GM19397 (cell line): ENCODE measurements around the gene CLCN2.
A peak's percentile ranks its signal among the peaks of the same experiment; 100 is the strongest.

Experiments used
- ATAC-seq: cut with Tn5 transposase; IDR thresholded peaks from one replicate; pipeline ENCODE4 v1.9.1; 2021; ENCODE audit warnings: mild to moderate bottlenecking, moderate library complexity; ENCODE audit not compliant: unreplicated experiment

CLCN2 gene

GRCh38 chr3:184361532-184361931, at the start of gene CLCN2, which contains the start of gene POLR2H:
CLCN2 (minus strand) TSS chr3:184361605; CDS start chr3:184361479, 126 bp downstream.
POLR2H (plus strand) TSS chr3:184361710; CDS start chr3:184363493, 1,783 bp downstream.
- peak; percentile 42 for ATAC-seq

GRCh38 chr3:184409946-184410500, 48.6 kb upstream of the CLCN2 start:
- ATAC-seq, result no peak

DNA sequence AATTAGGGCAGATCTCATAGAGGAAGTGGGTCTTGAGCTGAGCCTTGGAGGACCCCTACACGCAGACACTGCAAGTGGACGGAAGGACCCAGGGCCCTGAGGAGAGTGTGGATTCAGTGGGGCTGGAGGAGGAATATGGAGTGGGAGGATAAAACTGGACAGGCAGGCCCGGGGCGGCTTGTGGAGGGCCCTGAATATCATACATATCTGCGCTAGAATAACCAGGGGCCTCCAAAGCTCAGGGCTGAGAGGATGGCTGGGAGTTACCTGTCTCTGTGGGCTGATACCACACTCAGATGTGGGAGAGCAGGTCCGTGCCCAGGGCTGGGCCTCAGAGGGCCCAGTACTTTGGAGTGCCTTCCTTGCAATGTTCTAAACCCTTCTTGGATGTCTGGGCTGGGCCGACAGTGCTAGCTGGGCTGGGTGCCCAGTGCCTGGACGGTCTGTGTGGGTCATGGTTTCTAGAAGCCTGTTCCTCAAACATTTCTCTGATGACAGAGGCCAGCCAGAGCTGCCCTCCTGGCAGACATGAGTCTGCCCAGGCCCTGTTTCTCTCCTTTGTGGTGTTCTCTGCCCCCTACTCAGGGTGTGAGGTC, 48.0 kb upstream of the CLCN2 start:
- ATAC-seq, result no peak

DNA sequence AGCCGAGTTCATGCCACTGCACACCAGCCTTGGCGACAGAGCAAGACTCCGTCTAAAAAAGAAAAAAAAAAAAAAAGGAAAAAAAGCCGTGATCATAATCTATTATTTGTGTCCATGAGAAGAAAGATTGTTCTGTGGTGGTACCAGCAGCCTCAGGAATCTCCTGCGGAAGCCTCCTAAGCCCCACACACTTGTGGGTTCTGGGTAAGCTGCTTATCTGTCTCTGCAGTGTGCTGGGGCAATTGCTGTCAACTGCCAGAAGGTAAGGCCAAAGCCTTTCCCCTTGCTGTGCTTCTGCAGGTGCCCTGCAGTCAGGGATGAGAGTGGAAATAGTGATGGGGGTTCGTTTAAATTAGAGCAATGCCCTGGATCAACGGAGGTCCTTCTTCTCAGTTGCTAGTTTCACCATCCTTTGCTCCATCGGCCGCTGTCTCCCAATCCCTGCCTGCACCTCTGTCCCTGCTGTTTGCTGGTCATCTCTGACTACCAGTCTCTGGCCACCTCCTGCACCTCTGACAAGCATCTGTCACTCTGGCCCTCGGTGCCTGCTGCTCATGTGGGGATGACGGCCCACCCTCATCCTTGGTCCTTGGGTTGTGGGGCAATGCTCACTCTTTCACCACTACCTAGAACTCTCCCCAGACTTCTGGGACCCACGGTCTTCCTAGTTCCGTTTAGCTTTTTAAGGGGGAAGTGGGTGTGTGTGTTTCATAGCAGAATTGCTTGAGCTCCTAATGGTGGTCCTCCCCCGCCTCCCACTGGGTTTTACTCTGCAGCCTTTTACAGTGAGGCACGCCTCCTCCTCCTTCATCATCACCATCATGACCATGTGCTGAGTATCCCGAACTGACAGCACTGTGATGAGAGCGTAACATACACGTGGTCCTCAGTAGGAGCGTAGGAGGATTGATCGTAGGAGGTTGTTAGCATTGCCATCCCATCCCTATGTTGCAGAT, 43.9 kb upstream of the CLCN2 start:
- ATAC-seq, result no peak

DNA sequence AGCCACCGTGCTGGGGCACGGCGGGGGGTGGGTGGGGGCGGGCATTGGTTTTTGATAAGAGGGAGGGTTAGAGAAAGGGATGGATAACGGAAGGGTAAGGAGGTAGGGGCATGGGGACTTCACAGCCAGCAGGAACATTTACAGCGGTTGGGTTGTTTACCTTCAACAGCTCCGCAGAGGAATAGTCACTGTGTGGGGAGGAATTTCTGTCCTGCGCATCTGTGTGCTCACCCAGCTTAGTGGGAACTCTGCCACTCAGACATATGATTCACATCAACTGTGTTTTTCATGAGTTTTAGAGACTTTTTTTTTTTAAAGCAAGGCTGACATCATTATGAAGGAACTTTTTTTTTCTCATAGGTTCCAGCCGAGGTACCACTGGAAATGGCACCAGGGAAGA, 38.0 kb upstream of the CLCN2 start:
- no peak for ATAC-seq

- no peak for ATAC-seq
Measured at GRCh38 chr3:184395320-184395660, 33.9 kb upstream of the CLCN2 start.

DNA sequence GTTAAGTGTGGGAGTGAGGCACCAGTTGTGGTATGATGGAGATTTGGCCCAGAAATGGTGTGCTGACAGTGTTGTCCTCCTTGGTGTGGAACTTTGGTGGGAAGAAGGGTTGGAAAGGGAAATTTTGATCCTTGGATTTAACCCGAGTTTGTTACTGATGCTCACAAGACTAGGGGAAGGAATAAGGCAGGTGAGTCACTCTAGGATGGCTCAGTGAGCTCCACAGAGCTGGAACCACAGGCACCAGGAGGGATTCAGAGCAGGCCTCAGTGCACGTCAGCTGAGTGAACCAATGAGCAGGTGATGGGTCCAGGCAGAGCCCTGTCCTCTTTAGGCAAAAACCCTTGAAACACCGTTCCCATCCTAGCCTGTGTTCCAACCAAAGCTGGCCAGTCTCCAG, 29.9 kb upstream of the CLCN2 start:
- ATAC-seq, result no peak

DNA sequence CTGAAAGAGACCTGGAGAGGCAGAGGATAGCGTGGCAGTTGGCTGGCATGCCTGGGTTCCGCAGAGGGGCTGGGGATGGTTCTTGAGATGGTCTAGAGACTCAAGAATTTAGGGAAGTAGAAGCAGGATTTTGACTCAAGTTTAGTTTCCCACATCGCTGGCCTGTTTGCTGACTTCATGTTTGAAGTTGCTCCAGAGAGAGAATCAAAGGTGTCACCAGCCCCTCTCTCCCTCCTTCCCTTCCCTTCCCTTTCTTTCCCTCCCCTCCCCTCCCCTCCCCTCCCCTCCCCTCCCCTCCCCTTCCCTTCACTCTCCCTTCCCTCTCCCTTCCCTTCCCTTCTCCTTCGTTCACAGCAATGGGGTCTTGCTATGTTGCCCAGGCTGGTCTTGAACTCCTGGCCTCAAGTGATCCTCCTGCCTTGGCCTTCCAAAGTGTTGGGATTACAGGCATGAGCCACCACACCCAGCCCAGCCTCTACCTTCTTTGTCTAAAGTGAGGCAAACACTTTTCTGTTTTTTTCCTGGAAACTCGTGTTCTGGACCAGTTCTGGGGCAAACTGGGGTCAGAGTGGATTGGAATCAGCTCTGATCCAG, 28.6 kb upstream of the CLCN2 start:
- ATAC-seq, result no peak

GRCh38 chr3:184389384-184389783, 28.0 kb upstream of the CLCN2 start:
- ATAC-seq, result no peak

GRCh38 chr3:184388936-184389230, 27.5 kb upstream of the CLCN2 start:
- no peak for ATAC-seq

DNA sequence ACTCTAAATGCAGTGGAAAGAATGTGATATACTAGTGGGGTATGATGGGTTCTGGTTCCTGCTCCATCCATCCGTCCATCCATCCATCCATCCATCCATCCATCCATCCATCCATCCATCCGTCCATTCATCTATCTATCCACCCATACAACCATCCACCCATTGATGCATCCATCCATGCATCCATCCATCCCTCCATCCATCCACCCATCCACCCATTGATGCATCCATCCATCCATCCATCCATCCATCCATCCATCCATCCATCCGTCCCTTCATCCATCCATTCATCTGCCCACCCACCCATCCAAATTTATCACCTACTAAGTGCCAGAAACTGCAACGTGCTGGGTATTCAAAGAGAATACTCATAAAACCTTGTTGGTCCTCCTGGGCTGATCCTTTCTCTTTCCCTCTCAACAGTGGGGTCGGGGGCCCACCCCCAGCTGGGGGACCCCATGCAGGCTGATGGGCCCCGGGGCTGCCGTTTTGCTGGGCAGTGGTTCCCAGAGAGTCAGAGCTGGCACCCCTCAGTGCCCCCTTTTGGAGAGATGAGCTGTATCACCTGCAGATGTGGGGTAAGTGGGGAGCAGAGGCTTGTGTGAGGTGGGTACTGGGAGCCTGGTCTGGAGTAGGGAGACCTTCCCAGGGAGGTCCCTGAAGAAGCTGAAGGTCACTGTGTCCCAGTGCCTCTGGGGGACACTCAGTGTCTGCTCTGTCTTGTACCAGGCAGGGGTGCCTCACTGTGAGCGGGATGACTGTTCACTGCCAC, 26.9 kb upstream of the CLCN2 start:
- ATAC-seq, result no peak

GRCh38 chr3:184387174-184387714, 25.8 kb upstream of the CLCN2 start:
- ATAC-seq, result no peak

- no peak for ATAC-seq
Measured at GRCh38 chr3:184386047-184386806, 24.8 kb upstream of the CLCN2 start.

GRCh38 chr3:184384856-184385422, 23.5 kb upstream of the CLCN2 start:
- ATAC-seq, result no peak

GRCh38 chr3:184384342-184384741, 22.9 kb upstream of the CLCN2 start:
- no peak for ATAC-seq

- no peak for ATAC-seq
Measured at GRCh38 chr3:184383033-184383740, 21.8 kb upstream of the CLCN2 start.

DNA sequence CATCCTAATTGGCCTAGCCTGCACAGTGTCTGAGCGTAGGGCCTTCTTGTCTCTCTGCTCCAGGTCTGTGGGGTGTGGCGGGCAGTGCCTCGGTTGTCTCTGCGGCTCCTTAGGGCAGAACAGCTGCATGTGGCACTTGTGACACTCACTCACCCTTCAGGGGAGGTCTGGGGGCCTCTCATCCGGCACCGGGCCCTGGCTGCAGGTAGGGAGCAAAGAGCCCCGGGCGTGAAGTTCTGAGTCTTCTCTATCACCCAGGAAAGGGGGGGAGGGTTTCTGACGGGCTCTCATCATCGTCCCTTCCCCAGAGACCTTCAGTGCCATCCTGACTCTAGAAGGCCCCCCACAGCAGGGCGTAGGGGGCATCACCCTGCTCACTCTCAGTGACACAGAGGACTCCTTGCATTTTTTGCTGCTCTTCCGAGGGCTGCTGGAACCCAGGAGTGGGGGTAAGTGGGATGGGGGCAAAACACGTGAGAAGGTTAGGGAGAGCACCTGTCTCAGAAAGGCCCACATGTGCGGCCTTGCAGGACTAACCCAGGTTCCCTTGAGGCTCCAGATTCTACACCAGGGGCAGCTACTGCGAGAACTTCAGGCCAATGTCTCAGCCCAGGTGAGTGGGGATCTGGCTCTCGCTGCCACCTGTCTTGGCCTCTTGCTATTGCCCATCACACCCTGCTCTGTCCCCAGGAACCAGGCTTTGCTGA, 21.1 kb upstream of the CLCN2 start:
- ATAC-seq, result no peak
